Left kidney (tissue), 2 donors: ENCODE results near the gene UAP1L1. TPM values are rescaled to one million over a fixed set of nuclear protein-coding genes. Genes with fewer than 3 reads are reported as not detected.

Source experiments
- DNase-seq: peaks from one replicate; pipeline ENCODE4 v3.0.0-alpha.2; 2013
- polyA plus RNA-seq: library from polyadenylated mRNA; unstranded; fragments of 120-200 nt; gene quantifications from one replicate; pipeline ENCODE4 v1.2.1, GENCODE V29; 2013; ENCODE audit not compliant: insufficient read length

The UAP1L1 gene
- polyA plus RNA-seq, 1 donor: 6.9 TPM

DNA sequence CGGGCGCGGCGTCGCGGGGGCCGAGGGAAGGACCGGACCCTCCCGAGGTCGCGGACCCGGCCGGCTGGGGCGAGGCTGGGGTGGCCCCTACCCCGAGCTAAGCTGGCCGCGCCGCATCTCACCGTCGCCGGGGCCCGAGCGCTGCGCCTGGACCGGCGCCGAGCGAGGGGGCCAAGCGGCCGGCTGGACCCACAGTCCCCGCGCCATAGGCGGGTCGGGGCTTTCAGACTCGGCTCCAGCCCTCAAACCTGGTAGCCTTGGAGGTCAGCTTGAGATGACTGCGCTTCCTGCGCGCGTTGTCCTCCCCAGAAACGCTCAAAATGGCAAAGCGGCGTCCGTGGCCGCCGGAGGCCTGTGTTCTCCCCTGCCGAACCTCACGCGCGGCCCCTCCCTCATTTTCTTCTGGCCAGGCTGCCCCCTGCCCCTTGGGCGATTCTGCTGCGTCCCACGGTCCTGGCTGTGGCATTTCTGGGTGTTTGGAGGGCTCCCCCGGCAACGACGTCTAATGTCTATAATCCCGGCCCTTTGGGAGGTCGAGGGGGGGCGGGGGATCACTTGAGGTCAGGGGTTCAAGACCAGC lies 52.9 kb downstream of the UAP1L1 start:
- no peak for DNase-seq

Other genes with a start within 250 kb of the UAP1L1 start
- gene AJM1, start 235.0 kb upstream of the UAP1L1 start, polyA plus RNA-seq: 1.00 TPM
- 64.9 TPM for gene PHPT1, start 228.1 kb upstream of the UAP1L1 start, polyA plus RNA-seq
- gene MAMDC4, start 225.2 kb upstream of the UAP1L1 start, polyA plus RNA-seq: 5.4 TPM
- 275 TPM for gene EDF1, start 211.2 kb upstream of the UAP1L1 start, polyA plus RNA-seq
- 12.7 TPM for gene TRAF2, start 191.0 kb upstream of the UAP1L1 start, polyA plus RNA-seq
- gene FBXW5, start 132.8 kb upstream of the UAP1L1 start, polyA plus RNA-seq: 33.7 TPM
- 0.42 TPM for gene C8G, start 132.3 kb upstream of the UAP1L1 start, polyA plus RNA-seq
- 20.2 TPM for gene LCN12, start 125.2 kb upstream of the UAP1L1 start, polyA plus RNA-seq
- gene PTGDS, start 100.0 kb upstream of the UAP1L1 start, polyA plus RNA-seq: 61.3 TPM
- 0.43 TPM for gene LCNL1, start 94.5 kb upstream of the UAP1L1 start, polyA plus RNA-seq
- 23.3 TPM for gene PAXX, start 85.1 kb upstream of the UAP1L1 start, polyA plus RNA-seq
- not detected for gene CLIC3, start 80.9 kb upstream of the UAP1L1 start, polyA plus RNA-seq
- 46.6 TPM for gene ABCA2, start 49.3 kb upstream of the UAP1L1 start, polyA plus RNA-seq
- not detected for gene FUT7, start 45.4 kb upstream of the UAP1L1 start, polyA plus RNA-seq
- gene NPDC1, start 31.3 kb upstream of the UAP1L1 start, polyA plus RNA-seq: 18.4 TPM
- 4.7 TPM for gene ENTPD2, start 23.5 kb upstream of the UAP1L1 start, polyA plus RNA-seq
- gene SAPCD2, start 7.0 kb upstream of the UAP1L1 start, polyA plus RNA-seq: 7.2 TPM
- 61.4 TPM for gene MAN1B1, start 9.5 kb downstream of the UAP1L1 start, polyA plus RNA-seq
- gene DPP7, start 37.2 kb downstream of the UAP1L1 start, polyA plus RNA-seq: 16.8 TPM
- not detected for gene GRIN1, start 61.6 kb downstream of the UAP1L1 start, polyA plus RNA-seq
- not detected for gene LRRC26, start 92.5 kb downstream of the UAP1L1 start, polyA plus RNA-seq
- gene TMEM210, start 94.5 kb downstream of the UAP1L1 start, polyA plus RNA-seq: not detected
- 42.9 TPM for gene ANAPC2, start 111.0 kb downstream of the UAP1L1 start, polyA plus RNA-seq
- 34.7 TPM for gene SSNA1, start 111.2 kb downstream of the UAP1L1 start, polyA plus RNA-seq
- gene TPRN, start 123.2 kb downstream of the UAP1L1 start, polyA plus RNA-seq: 10.9 TPM
- 39.0 TPM for gene TMEM203, start 128.1 kb downstream of the UAP1L1 start, polyA plus RNA-seq
- gene NDOR1, start 128.2 kb downstream of the UAP1L1 start, polyA plus RNA-seq: 12.2 TPM
- gene RNF208, start 144.7 kb downstream of the UAP1L1 start, polyA plus RNA-seq: 5.8 TPM
- gene CYSRT1, start 147.7 kb downstream of the UAP1L1 start, polyA plus RNA-seq: 13.2 TPM
- 13.1 TPM for gene RNF224, start 150.0 kb downstream of the UAP1L1 start, polyA plus RNA-seq
- 7.4 TPM for gene SLC34A3, start 153.4 kb downstream of the UAP1L1 start, polyA plus RNA-seq
- gene TUBB4B, start 163.8 kb downstream of the UAP1L1 start, polyA plus RNA-seq: 345 TPM
- 1.5 TPM for gene STPG3, start 173.8 kb downstream of the UAP1L1 start, polyA plus RNA-seq
- gene NELFB, start 177.8 kb downstream of the UAP1L1 start, polyA plus RNA-seq: 48.0 TPM
- gene TOR4A, start 200.2 kb downstream of the UAP1L1 start, polyA plus RNA-seq: 4.5 TPM
- 5.1 TPM for gene NRARP, start 224.8 kb downstream of the UAP1L1 start, polyA plus RNA-seq